Measurements from ENCODE around the gene AKR1B1. TPM values are rescaled to one million over a fixed set of nuclear protein-coding genes. Genes with fewer than 3 reads are reported as not detected.

Gene AKR1B1
- total RNA-seq, 4 donors from 2014 or later = 17.8 to 47.5 (median 31.0) TPM

- peaks cover 0 to 4% (median 0%) of the 10 kb centered on the region in 3 donors for H3K36me3 ChIP-seq
- DNase-seq = no peak
- TF ChIP-seq CTCF (IDR thresholded peaks at IDR 0.05) (no peak), POLR2A (IDR thresholded peaks at IDR 0.05) (no peak)
- intact Hi-C loops (cut with DNase I) = no loop called here
- H3K9me3 ChIP-seq = peaks cover 0 to 13% (median 0%) of the 10 kb centered on the region in 3 donors
- no peaks in the 10 kb centered on the region for H3K27me3 ChIP-seq
- H3K27ac ChIP-seq = no peak overlapping the region
- no peak overlapping the region for H3K4me3 ChIP-seq
- H3K4me1 ChIP-seq = peaks cover 5 to 31% (median 14%) of the 10 kb centered on the region in 3 donors
- WGBS, 2 donors = 75 to 83% methylated on average over 2 of the region's 2 CpGs
Observed at GRCh38 chr7:134459981-134460380, 1.1 kb upstream of the AKR1B1 start.

- H3K27me3 ChIP-seq = no peaks in the 10 kb centered on the region
- H3K9me3 ChIP-seq = no peaks in the 10 kb centered on the region
- WGBS, 2 donors = 0% methylated on average over 17 of the region's 37 CpGs; no CpG with 5 or more reads in 1 of the 2 donors
- DNase-seq = no peak
- peak overlapping the region; percentile 69 to 97 (median 72) for H3K4me3 ChIP-seq
- H3K27ac ChIP-seq = peak overlapping the region; percentile 71 to 91 (median 87)
- TF ChIP-seq POLR2A (IDR thresholded peaks at IDR 0.05) = no peak
- peak in 2 of 6 experiments; percentile 16 to 27 for TF ChIP-seq CTCF (IDR thresholded peaks at IDR 0.05)
- H3K36me3 ChIP-seq = peaks cover 0 to 4% (median 0%) of the 10 kb centered on the region in 3 donors
- peaks cover 5 to 47% (median 25%) of the 10 kb centered on the region in 3 donors for H3K4me1 ChIP-seq
- intact Hi-C loops (cut with DNase I) = no loop called here
Observed at GRCh38 chr7:134458341-134458805, 527 bp downstream of the AKR1B1 start.

- Histone ChIP-seq H3K4me3 (peak overlapping the region in 1 of 4 donors; percentile 97), H3K27me3 (no peaks in the 10 kb centered on the region), H3K36me3 (peaks cover 0 to 4% (median 0%) of the 10 kb centered on the region in 3 donors), H3K9me3 (no peaks in the 10 kb centered on the region), H3K4me1 (peaks cover 5 to 59% (median 29%) of the 10 kb centered on the region in 3 donors), H3K27ac (no peak overlapping the region)
- DNase-seq = no peak
- WGBS, 2 donors = 88 to 91% methylated on average over 2 of the region's 2 CpGs
- TF ChIP-seq CTCF (IDR thresholded peaks at IDR 0.05) = no peak
- TF ChIP-seq POLR2A (IDR thresholded peaks at IDR 0.05) = no peak
- intact Hi-C loops (cut with DNase I) = no loop called here
Observed at GRCh38 chr7:134457210-134457609, 1.7 kb downstream of the AKR1B1 start.

- intact Hi-C loops (cut with DNase I) = no loop called here
- H3K36me3 ChIP-seq = peaks cover 5 to 29% (median 9%) of the 10 kb centered on the region in 3 donors
- no peaks in the 10 kb centered on the region for H3K27me3 ChIP-seq
- TF ChIP-seq CTCF (IDR thresholded peaks at IDR 0.05) (no peak), POLR2A (IDR thresholded peaks at IDR 0.05) (no peak)
- H3K4me1 ChIP-seq = peaks cover 2 to 69% (median 23%) of the 10 kb centered on the region in 3 donors
- WGBS, 2 donors = 55 to 68% methylated on average over 4 of the region's 4 CpGs
- DNase-seq = no peak
- H3K4me3 ChIP-seq = no peak overlapping the region
- H3K9me3 ChIP-seq = no peaks in the 10 kb centered on the region
- H3K27ac ChIP-seq = peak overlapping the region in 3 of 4 donors; percentile 13 to 66 (median 50)
Observed at GRCh38 chr7:134454277-134454676, 4.6 kb downstream of the AKR1B1 start.

GRCh38 chr7:134453518-134453917 is 5.4 kb downstream of the AKR1B1 start:
- Histone ChIP-seq H3K9me3 (no peaks in the 10 kb centered on the region), H3K36me3 (peaks cover 7 to 36% (median 9%) of the 10 kb centered on the region in 3 donors), H3K4me1 (peaks cover 6 to 68% (median 22%) of the 10 kb centered on the region in 3 donors), H3K4me3 (no peak overlapping the region), H3K27me3 (no peaks in the 10 kb centered on the region), H3K27ac (peak overlapping the region in 2 of 4 donors; percentile 13 to 50)
- no peak for TF ChIP-seq POLR2A (IDR thresholded peaks at IDR 0.05)
- WGBS, 2 donors = 83 to 87% methylated on average over 5 of the region's 5 CpGs
- intact Hi-C loops (cut with DNase I) = no loop called here
- DNase-seq = no peak

Measured in esophagus squamous epithelium (tissue), 5 donors.